ENCODE measurements around the gene S100PBP.
A peak's percentile ranks its signal among the peaks of the same experiment; 100 is the strongest.

The S100PBP gene

GRCh38 chr1:32806910-32807523, 10.4 kb upstream of the S100PBP start:
- Histone ChIP-seq H3K4me1 (no peaks in the 10 kb centered on the region), H3K4me3 (ENCODE audit: low read depth, low read length) (no peak overlapping the region), H3K36me3 (peaks cover 44% of the 10 kb centered on the region), H3K9me3 (no peaks in the 10 kb centered on the region), H3K27me3 (no peaks in the 10 kb centered on the region)
- TF ChIP-seq CTCF (IDR thresholded peaks at IDR 0.05; ENCODE audit: low read depth, low read length): no peak
- DNase-seq: peak; percentile 6

DNA sequence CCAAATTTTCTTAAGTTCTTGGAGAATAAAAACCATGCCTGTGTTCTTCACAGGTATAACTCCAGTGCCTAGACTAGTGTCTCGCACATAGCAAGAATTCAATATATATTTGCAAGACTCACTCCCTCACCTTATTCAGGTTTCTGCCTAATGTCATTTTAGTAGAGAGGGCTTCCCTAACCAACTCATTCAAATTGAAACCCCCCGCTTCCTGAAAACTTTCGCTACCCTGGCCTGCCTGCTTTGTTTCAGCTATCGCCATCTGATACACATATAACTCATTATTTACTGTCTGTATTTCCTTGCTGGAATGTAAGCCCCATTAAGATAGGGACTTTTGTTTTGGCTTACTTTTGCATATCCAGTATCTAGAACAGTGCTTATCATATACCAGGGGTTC, 8.9 kb upstream of the S100PBP start:
- Histone ChIP-seq H3K36me3 (peaks cover 41% of the 10 kb centered on the region), H3K27me3 (no peaks in the 10 kb centered on the region), H3K4me3 (ENCODE audit: low read depth, low read length) (no peak overlapping the region), H3K9me3 (no peaks in the 10 kb centered on the region), H3K4me1 (no peaks in the 10 kb centered on the region)
- DNase-seq: no peak
- no peak for TF ChIP-seq CTCF (IDR thresholded peaks at IDR 0.05; ENCODE audit: low read depth, low read length)

DNA sequence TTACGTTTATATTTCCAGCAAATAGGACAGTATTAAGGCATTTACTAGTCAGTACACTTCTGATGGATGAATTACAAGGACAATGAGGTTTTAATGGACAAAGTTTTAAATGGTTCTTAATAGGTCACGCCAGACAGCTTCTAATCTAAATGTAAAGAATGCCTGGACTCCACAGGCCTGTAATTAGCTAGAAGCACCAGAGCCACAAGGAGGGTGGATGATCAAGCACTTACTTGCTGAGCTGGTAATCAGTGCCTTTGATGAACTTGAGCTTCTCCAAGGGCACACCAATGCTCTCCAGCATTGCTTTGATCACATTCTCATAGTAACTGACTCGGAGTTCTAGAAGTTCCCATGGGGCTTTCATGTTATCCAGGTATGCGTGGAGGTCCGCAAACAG, 7.1 kb upstream of the S100PBP start:
- Histone ChIP-seq H3K27me3 (no peaks in the 10 kb centered on the region), H3K4me1 (no peaks in the 10 kb centered on the region), H3K9me3 (no peaks in the 10 kb centered on the region), H3K36me3 (peaks cover 53% of the 10 kb centered on the region), H3K4me3 (ENCODE audit: low read depth, low read length) (no peak overlapping the region)
- DNase-seq: no peak
- TF ChIP-seq CTCF (IDR thresholded peaks at IDR 0.05; ENCODE audit: low read depth, low read length): no peak

DNA sequence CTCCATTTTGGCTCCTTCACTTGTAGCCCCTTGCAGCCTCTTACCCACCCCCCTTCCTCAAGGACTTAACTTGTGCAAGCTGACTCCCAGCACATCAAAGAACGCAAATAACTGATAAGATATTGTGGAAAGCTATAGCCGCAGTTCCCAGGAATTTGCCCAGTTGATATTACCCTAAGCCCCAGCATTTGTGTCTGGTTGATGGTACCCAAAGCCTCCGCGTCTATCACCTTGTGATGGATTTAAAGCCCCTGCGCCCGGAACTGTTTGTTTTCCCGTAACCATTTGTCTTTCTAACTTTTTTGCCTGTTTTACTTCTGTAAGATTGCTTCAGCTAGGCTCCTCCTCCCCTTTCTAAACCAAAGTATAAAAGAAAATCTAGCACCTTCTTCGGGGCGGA, 6.2 kb upstream of the S100PBP start:
- no peaks in the 10 kb centered on the region for H3K9me3 ChIP-seq
- no peak for TF ChIP-seq CTCF (IDR thresholded peaks at IDR 0.05; ENCODE audit: low read depth, low read length)
- H3K27me3 ChIP-seq: no peaks in the 10 kb centered on the region
- H3K4me1 ChIP-seq: no peaks in the 10 kb centered on the region
- no peak for DNase-seq
- peaks cover 44% of the 10 kb centered on the region for H3K36me3 ChIP-seq
- H3K4me3 ChIP-seq (ENCODE audit: low read depth, low read length): no peak overlapping the region

GRCh38 chr1:32811917-32812316, 5.5 kb upstream of the S100PBP start:
- Histone ChIP-seq H3K9me3 (no peaks in the 10 kb centered on the region), H3K4me3 (ENCODE audit: low read depth, low read length) (no peak overlapping the region), H3K36me3 (peaks cover 39% of the 10 kb centered on the region), H3K27me3 (no peaks in the 10 kb centered on the region), H3K4me1 (no peaks in the 10 kb centered on the region)
- no peak for TF ChIP-seq CTCF (IDR thresholded peaks at IDR 0.05; ENCODE audit: low read depth, low read length)
- no peak for DNase-seq

DNA sequence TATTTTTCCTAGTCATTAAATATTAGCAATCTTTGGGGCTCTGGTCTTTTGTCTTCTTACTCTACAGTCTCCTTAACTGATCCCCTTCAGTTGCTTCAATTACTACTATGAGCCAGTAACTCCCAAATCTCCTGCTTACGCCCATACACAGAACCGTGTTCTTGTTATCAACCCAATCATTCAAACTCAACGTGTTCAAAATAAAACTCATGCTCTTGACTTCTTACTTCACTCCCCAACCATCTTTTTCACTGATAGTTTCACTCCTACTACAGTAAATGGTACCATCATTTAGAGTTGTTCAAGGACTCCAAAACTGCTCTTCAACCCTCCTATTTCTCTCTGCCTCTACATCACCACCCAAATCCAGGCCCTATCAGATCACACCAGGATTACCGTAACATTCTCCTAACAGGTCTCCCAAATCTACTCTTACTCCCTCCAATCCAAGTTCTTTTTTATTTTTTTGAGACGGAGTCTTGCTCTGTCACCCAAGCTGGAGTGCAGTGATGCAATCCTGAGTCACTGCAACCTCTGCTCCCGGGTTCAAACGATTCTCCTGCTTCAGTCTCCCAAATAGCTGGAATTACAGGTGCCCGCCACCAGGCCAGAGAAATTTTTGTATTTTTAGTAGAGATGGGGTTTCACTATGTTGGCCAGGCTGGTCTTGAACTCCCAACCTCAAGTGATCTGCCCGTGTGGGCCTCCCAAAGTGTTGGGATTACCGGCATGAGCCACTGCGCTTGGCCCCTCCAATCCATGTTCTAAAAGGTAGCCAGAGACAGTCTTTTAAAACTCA, 3.3 kb upstream of the S100PBP start:
- no peak for DNase-seq
- no peaks in the 10 kb centered on the region for H3K4me1 ChIP-seq
- no peak overlapping the region for H3K4me3 ChIP-seq (ENCODE audit: low read depth, low read length)
- no peak for TF ChIP-seq CTCF (IDR thresholded peaks at IDR 0.05; ENCODE audit: low read depth, low read length)
- no peaks in the 10 kb centered on the region for H3K27me3 ChIP-seq
- no peaks in the 10 kb centered on the region for H3K9me3 ChIP-seq
- peaks cover 31% of the 10 kb centered on the region for H3K36me3 ChIP-seq

Data from BE2C (cell line).